H1 (cell line): Measurements from ENCODE around the gene GZF1. TPM values are rescaled to one million over a fixed set of nuclear protein-coding genes. Genes with fewer than 3 reads are reported as not detected.

ENCODE experiments used
- CREB1 ChIP-seq: IDR thresholded peaks from 2 replicates; pipeline ENCODE4 v1.6.1; 2012; ENCODE audit warnings: inconsistent platforms
- EP300 ChIP-seq, 2 experiments: IDR thresholded peaks; 1 replicate in 1 of 2; 2 replicates in 1 of 2; pipeline ENCODE4 v1.6.1; 2011 to 2012; ENCODE audit warnings: low read depth in 2 of 2, low read length in 2 of 2, mild to moderate bottlenecking in 2 of 2, borderline replicate concordance in 1 of 2, inconsistent platforms in 1 of 2, moderate library complexity in 1 of 2
- JUND ChIP-seq: IDR thresholded peaks from 2 replicates; pipeline ENCODE4 v1.6.1; 2011; ENCODE audit warnings: mild to moderate bottlenecking, improper control_type of control experiment, low read length
- RFX5 ChIP-seq: IDR thresholded peaks from 2 replicates; pipeline ENCODE4 v1.6.1; 2011; ENCODE audit warnings: low read depth, low read length, improper control_type of control experiment, borderline replicate concordance
- polyA plus RNA-seq, 7 experiments: library from polyadenylated mRNA; depleted of rRNA in 3 of 7; stranded (reverse) in 5 of 7; unstranded in 2 of 7; fragments of >200 nt in 5 of 7; fragments of 200-250 nt in 2 of 7; gene quantifications; 1 replicate in 5 of 7; 2 replicates in 1 of 7; 4 replicates in 1 of 7; pipeline versions ENCODE4 v1.2.1 to v1.2.3, GENCODE V29; 2011 to 2013; ENCODE audit warnings: missing spikeins in 2 of 7, mixed read lengths in 2 of 7
- total RNA-seq: library from RNA; stranded (reverse); fragmentation: NEBNext Ultra II Directional; extraction: Animal tissue kit (Norgen Biotek cat#: 25700); gene quantifications from 2 replicates; pipeline ENCODE4 v1.2.1, GENCODE V29; 2021
- TF ChIP-seq, protein P1 (sequence below): fragments of 300-600 bp; sonication (generic); IDR thresholded peaks from 2 replicates; pipeline ENCODE4 v1.7.1; 2012; ENCODE audit warnings: low read length, moderate library complexity, mild to moderate bottlenecking, inconsistent platforms; ENCODE audit not compliant: insufficient replicate concordance
- TF ChIP-seq, protein P2 (sequence below), 3 experiments: IDR thresholded peaks; 1 replicate in 2 of 3; 2 replicates in 1 of 3; pipeline versions ENCODE4 v1.5.1 to v1.6.1; 2011; ENCODE audit warnings: low read length in 3 of 3, mild to moderate bottlenecking in 3 of 3, inconsistent platforms in 2 of 3, low read depth in 1 of 3, moderate library complexity in 1 of 3; ENCODE audit not compliant: insufficient read depth in 1 of 3; ENCODE audit errors: control extremely low read depth in 1 of 3
- TF ChIP-seq, protein P3 (sequence below): IDR thresholded peaks from 2 replicates; pipeline ENCODE4 v1.6.1; 2012; ENCODE audit warnings: inconsistent platforms

The GZF1 gene
- total and polyA plus RNA-seq, 2 of the 8 experiments (the other 6 are each of a cell fraction or from before 2014, with no cell fraction given), result 8.2 to 11.9 TPM

DNA sequence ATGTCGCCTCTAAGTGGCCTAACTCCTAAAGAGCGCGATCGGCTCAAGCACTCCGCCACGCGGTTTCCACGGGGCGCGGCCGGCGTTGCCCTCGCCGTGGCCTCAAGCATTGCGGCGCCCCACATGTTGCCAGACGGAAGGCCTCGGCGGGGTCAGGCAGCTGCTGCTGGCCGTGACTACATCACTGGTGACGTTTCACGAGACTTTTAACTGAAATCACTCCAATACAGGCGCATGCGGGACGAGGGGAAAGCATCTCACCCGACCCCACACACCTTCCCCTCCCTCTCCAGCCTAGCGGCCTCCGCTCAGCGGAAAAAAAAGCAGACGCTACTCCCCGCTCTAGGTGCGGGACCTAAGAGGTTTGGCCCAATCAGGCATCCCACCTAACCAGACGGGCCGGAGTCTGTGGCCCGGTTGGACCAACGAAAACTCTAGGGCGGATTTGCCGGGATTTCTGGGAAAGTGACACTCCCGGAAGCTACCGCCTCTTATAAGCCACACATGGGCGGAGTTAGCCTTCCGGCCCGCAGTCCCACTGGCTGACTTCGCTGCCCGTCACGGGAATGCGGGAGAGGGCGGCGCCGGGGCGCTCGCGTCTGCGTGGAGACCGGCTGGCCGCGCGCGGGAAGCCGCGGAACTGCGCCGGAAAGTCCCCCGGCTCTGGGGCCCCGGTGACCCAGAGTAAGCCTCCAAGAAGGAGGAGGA, 11.6 kb upstream of the GZF1 start, which contains the start of gene NXT1 (continued):
- TF ChIP-seq, protein P1, sequence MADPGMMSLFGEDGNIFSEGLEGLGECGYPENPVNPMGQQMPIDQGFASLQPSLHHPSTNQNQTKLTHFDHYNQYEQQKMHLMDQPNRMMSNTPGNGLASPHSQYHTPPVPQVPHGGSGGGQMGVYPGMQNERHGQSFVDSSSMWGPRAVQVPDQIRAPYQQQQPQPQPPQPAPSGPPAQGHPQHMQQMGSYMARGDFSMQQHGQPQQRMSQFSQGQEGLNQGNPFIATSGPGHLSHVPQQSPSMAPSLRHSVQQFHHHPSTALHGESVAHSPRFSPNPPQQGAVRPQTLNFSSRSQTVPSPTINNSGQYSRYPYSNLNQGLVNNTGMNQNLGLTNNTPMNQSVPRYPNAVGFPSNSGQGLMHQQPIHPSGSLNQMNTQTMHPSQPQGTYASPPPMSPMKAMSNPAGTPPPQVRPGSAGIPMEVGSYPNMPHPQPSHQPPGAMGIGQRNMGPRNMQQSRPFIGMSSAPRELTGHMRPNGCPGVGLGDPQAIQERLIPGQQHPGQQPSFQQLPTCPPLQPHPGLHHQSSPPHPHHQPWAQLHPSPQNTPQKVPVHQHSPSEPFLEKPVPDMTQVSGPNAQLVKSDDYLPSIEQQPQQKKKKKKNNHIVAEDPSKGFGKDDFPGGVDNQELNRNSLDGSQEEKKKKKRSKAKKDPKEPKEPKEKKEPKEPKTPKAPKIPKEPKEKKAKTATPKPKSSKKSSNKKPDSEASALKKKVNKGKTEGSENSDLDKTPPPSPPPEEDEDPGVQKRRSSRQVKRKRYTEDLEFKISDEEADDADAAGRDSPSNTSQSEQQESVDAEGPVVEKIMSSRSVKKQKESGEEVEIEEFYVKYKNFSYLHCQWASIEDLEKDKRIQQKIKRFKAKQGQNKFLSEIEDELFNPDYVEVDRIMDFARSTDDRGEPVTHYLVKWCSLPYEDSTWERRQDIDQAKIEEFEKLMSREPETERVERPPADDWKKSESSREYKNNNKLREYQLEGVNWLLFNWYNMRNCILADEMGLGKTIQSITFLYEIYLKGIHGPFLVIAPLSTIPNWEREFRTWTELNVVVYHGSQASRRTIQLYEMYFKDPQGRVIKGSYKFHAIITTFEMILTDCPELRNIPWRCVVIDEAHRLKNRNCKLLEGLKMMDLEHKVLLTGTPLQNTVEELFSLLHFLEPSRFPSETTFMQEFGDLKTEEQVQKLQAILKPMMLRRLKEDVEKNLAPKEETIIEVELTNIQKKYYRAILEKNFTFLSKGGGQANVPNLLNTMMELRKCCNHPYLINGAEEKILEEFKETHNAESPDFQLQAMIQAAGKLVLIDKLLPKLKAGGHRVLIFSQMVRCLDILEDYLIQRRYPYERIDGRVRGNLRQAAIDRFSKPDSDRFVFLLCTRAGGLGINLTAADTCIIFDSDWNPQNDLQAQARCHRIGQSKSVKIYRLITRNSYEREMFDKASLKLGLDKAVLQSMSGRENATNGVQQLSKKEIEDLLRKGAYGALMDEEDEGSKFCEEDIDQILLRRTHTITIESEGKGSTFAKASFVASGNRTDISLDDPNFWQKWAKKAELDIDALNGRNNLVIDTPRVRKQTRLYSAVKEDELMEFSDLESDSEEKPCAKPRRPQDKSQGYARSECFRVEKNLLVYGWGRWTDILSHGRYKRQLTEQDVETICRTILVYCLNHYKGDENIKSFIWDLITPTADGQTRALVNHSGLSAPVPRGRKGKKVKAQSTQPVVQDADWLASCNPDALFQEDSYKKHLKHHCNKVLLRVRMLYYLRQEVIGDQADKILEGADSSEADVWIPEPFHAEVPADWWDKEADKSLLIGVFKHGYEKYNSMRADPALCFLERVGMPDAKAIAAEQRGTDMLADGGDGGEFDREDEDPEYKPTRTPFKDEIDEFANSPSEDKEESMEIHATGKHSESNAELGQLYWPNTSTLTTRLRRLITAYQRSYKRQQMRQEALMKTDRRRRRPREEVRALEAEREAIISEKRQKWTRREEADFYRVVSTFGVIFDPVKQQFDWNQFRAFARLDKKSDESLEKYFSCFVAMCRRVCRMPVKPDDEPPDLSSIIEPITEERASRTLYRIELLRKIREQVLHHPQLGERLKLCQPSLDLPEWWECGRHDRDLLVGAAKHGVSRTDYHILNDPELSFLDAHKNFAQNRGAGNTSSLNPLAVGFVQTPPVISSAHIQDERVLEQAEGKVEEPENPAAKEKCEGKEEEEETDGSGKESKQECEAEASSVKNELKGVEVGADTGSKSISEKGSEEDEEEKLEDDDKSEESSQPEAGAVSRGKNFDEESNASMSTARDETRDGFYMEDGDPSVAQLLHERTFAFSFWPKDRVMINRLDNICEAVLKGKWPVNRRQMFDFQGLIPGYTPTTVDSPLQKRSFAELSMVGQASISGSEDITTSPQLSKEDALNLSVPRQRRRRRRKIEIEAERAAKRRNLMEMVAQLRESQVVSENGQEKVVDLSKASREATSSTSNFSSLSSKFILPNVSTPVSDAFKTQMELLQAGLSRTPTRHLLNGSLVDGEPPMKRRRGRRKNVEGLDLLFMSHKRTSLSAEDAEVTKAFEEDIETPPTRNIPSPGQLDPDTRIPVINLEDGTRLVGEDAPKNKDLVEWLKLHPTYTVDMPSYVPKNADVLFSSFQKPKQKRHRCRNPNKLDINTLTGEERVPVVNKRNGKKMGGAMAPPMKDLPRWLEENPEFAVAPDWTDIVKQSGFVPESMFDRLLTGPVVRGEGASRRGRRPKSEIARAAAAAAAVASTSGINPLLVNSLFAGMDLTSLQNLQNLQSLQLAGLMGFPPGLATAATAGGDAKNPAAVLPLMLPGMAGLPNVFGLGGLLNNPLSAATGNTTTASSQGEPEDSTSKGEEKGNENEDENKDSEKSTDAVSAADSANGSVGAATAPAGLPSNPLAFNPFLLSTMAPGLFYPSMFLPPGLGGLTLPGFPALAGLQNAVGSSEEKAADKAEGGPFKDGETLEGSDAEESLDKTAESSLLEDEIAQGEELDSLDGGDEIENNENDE, result no peak
- TF ChIP-seq RFX5, result no peak
- TF ChIP-seq JUND, result no peak
- TF ChIP-seq, protein P2, sequence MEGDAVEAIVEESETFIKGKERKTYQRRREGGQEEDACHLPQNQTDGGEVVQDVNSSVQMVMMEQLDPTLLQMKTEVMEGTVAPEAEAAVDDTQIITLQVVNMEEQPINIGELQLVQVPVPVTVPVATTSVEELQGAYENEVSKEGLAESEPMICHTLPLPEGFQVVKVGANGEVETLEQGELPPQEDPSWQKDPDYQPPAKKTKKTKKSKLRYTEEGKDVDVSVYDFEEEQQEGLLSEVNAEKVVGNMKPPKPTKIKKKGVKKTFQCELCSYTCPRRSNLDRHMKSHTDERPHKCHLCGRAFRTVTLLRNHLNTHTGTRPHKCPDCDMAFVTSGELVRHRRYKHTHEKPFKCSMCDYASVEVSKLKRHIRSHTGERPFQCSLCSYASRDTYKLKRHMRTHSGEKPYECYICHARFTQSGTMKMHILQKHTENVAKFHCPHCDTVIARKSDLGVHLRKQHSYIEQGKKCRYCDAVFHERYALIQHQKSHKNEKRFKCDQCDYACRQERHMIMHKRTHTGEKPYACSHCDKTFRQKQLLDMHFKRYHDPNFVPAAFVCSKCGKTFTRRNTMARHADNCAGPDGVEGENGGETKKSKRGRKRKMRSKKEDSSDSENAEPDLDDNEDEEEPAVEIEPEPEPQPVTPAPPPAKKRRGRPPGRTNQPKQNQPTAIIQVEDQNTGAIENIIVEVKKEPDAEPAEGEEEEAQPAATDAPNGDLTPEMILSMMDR (IDR thresholded peaks at IDR 0.05; ENCODE audit: control extremely low read depth in 1 of 3, insufficient read depth in 1 of 3, low read depth in 1 of 3, low read length in 3 of 3), result no peak
- no peak for TF ChIP-seq EP300 (IDR thresholded peaks at IDR 0.05; ENCODE audit: borderline replicate concordance in 1 of 2, low read depth in 2 of 2, low read length in 2 of 2)
- TF ChIP-seq, protein P3, sequence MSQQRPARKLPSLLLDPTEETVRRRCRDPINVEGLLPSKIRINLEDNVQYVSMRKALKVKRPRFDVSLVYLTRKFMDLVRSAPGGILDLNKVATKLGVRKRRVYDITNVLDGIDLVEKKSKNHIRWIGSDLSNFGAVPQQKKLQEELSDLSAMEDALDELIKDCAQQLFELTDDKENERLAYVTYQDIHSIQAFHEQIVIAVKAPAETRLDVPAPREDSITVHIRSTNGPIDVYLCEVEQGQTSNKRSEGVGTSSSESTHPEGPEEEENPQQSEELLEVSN, result peak; percentile 76
- TF ChIP-seq CREB1, result no peak; the same call in 1 of the 2 replicates
